RWPE1 (cell line): ENCODE results near the gene SLC27A1.

Source experiments
- CTCF ChIA-PET: fragments of 350-600 bp; sonication (Branson Sonifier 250); formaldehyde crosslinking; extraction: SDS; loops from one replicate; lab custom pipeline; 2021; lab: Yijun Ruan, JAX
- POLR2A ChIA-PET: fragments of 400-600 bp; formaldehyde crosslinking; extraction: SDS; loops from one replicate; lab custom pipeline; 2020; ENCODE audit warnings: antibody characterized with exemption; ENCODE audit not compliant: low non-redundant PET; lab: Yijun Ruan, JAX
- DNase-seq: peaks from one replicate; pipeline ENCODE4 v3.0.0; 2012; ENCODE audit warnings: low spot score
- H3K27ac ChIP-seq: fragments of 450-650 bp; 2 replicates; pipeline ENCODE4 v1.5.1; 2017
- CTCF ChIP-seq: fragments of 450-650 bp; conservative IDR thresholded peaks from 2 replicates; pipeline ENCODE4 v1.5.1; 2017; ENCODE audit warnings: low read depth, mild to moderate bottlenecking

SLC27A1 gene

GRCh38 chr19:17470068-17470841 lies at the start of gene SLC27A1:
Gene SLC27A1 (plus strand): TSS chr19:17470524. CDS start chr19:17470541, 17 bp downstream.
- DNase-seq: peak; percentile 97
- POLR2A ChIA-PET: interaction anchor here (0.6 kb wide), 1 partner anchor 481 kb away, joined by 3 read pairs; no protein-coding TSS in a partner anchor
- no peak for TF ChIP-seq CTCF
- CTCF ChIA-PET: no interaction called here
- peak within 1 kb of the TSS; percentile 99 for H3K27ac ChIP-seq

GRCh38 chr19:17421942-17422341 lies 48.4 kb upstream of the SLC27A1 start:
- ChIA-PET POLR2A (no interaction called here), CTCF (no interaction called here)

GRCh38 chr19:17423429-17424208 lies 46.7 kb upstream of the SLC27A1 start:
- ChIA-PET POLR2A (interaction anchor here (0.6 kb wide), 1 partner anchor 118 kb away, joined by 4 read pairs; no protein-coding TSS in a partner anchor), CTCF (interaction anchor here (0.7 to 1.5 kb wide), 2 partner anchors 35 to 167 kb away, joined by 3 to 4 read pairs; no protein-coding TSS in a partner anchor)
- TF ChIP-seq CTCF: no peak
- no peak for DNase-seq
- peak overlapping the region; percentile 16; the same call in 1 of the 2 replicates for H3K27ac ChIP-seq

More at GRCh38 chr19:17421942-17422341, 48.4 kb upstream of the SLC27A1 start:
- no peak for DNase-seq
- peak overlapping the region; percentile 87 for H3K27ac ChIP-seq
- TF ChIP-seq CTCF: no peak

DNA sequence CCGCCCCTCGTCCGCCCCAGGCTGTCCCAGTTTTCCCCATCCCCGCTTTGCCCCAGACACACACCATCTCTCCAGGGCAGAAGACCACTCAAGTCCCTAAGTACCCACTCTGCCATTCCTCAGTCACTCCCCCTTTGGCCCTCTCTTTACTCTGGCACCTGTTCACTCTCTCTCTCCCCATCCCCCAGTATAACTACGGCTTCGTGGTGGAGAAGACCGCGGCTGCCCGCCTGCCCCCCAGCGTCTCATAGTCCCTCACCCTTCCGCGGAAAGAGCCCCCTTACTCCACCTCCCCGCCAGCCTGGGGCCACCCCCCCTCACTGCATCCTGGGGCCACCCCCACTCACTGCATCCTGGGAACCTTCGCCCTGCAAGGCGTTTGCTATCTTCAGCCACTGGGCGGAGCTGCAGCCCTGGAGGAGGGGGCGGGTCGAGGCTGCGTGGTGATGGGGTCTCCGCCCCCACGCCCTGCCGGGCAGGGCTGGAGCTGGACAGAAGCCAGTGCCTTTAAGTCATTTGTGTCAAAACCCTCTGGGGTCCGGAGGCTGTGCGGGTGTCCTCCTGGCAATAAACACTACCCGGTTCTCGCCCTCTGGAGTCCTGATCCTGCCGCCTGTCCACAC lies 45.5 kb upstream of the SLC27A1 start:
- CTCF ChIA-PET: interaction anchor here (0.5 to 1.5 kb wide), 3 partner anchors 19 to 89 kb away, joined by 3 to 4 read pairs (median 4); no protein-coding TSS in a partner anchor
- DNase-seq: no peak
- TF ChIP-seq CTCF: peak; percentile 58
- POLR2A ChIA-PET: no interaction called here
- peak overlapping the region; percentile 28 for H3K27ac ChIP-seq

- peak overlapping the region; percentile 21 for H3K27ac ChIP-seq
- ChIA-PET CTCF (interaction anchor here (0.5 to 1.7 kb wide), 5 partner anchors 10 to 67 kb away, joined by 3 to 9 read pairs (median 5); partner anchors contain the start of gene MVB12A), POLR2A (interaction anchor here (0.6 kb wide), 1 partner anchor 21 kb away, joined by 3 read pairs; no protein-coding TSS in a partner anchor)
- no peak for TF ChIP-seq CTCF
- DNase-seq: no peak
These were observed 40.6 kb upstream of the SLC27A1 start for GRCh38 chr19:17429641-17430113.

GRCh38 chr19:17431417-17431816 lies 38.9 kb upstream of the SLC27A1 start:
- CTCF ChIA-PET: no interaction called here
- POLR2A ChIA-PET: no interaction called here
- no peak for DNase-seq
- TF ChIP-seq CTCF: no peak
- H3K27ac ChIP-seq: no peak overlapping the region
